BLaER1 (cell line): ENCODE results near the gene GSN.
A peak's percentile ranks its signal among the peaks of the same experiment; 100 is the strongest.

Experiments used
- H3K27ac ChIP-seq: shearing (Covaris generic); formaldehyde crosslinking; 2 replicates; pipeline ENCODE4 v1.8.1; 2022
- H3K27me3 ChIP-seq: shearing (Covaris generic); formaldehyde crosslinking; 2 replicates; pipeline ENCODE4 v1.8.1; 2022
- H3K36me3 ChIP-seq: shearing (Covaris generic); formaldehyde crosslinking; 2 replicates; pipeline ENCODE4 v1.8.1; 2022
- H3K4me1 ChIP-seq: shearing (Covaris generic); formaldehyde crosslinking; 2 replicates; pipeline ENCODE4 v1.8.1; 2022
- H3K4me2 ChIP-seq: shearing (Covaris generic); formaldehyde crosslinking; 2 replicates; pipeline ENCODE4 v1.8.1; 2022
- H3K4me3 ChIP-seq: shearing (Covaris generic); formaldehyde crosslinking; 2 replicates; pipeline ENCODE4 v1.8.1; 2022
- H3K9ac ChIP-seq: shearing (Covaris generic); formaldehyde crosslinking; 2 replicates; pipeline ENCODE4 v1.8.1; 2022
- H3K9me3 ChIP-seq: shearing (Covaris generic); formaldehyde crosslinking; 2 replicates; pipeline ENCODE4 v1.8.1; 2022
- H4K20me1 ChIP-seq: shearing (Covaris generic); formaldehyde crosslinking; 2 replicates; pipeline ENCODE4 v1.8.1; 2022
- Cebpa-rat ChIP-seq: shearing (Covaris generic); IDR thresholded peaks from 2 replicates; pipeline ENCODE4 v1.8.1; 2022

The GSN gene

GRCh38 chr9:121326901-121327613, 59.1 kb downstream of the GSN start:
- TF ChIP-seq Cebpa-rat: no peak
- Histone ChIP-seq H3K9me3 (no peaks in the 10 kb centered on the region), H3K27me3 (no peaks in the 10 kb centered on the region), H3K4me2 (no peak overlapping the region), H4K20me1 (no peaks in the 10 kb centered on the region), H3K4me1 (no peaks in the 10 kb centered on the region), H3K4me3 (no peak overlapping the region), H3K9ac (no peak overlapping the region), H3K27ac (no peak overlapping the region), H3K36me3 (peaks cover 98% of the 10 kb centered on the region)

- Histone ChIP-seq H3K9me3 (no peaks in the 10 kb centered on the region), H3K9ac (no peak overlapping the region), H4K20me1 (no peaks in the 10 kb centered on the region), H3K4me2 (no peak overlapping the region), H3K27ac (no peak overlapping the region), H3K4me1 (peaks cover 4% of the 10 kb centered on the region; the same call in 1 of the 2 replicates), H3K4me3 (no peak overlapping the region), H3K27me3 (no peaks in the 10 kb centered on the region), H3K36me3 (peaks cover 96% of the 10 kb centered on the region)
- no peak for TF ChIP-seq Cebpa-rat
These were observed 60.5 kb downstream of the GSN start for GRCh38 chr9:121328476-121328875.

GRCh38 chr9:121328876-121329681, 61.1 kb downstream of the GSN start:
- Histone ChIP-seq H3K27me3 (no peaks in the 10 kb centered on the region), H3K4me1 (peaks cover 10% of the 10 kb centered on the region), H3K36me3 (peaks cover 90% of the 10 kb centered on the region), H4K20me1 (0 out of 2 replicates have a peak, but pooled peaks cover 3% of the 10 kb centered on the region), H3K27ac (no peak overlapping the region), H3K9me3 (no peaks in the 10 kb centered on the region), H3K4me3 (no peak overlapping the region), H3K4me2 (no peak overlapping the region), H3K9ac (no peak overlapping the region)
- no peak for TF ChIP-seq Cebpa-rat

- TF ChIP-seq Cebpa-rat: no peak
- Histone ChIP-seq H3K9me3 (no peaks in the 10 kb centered on the region), H3K36me3 (peaks cover 66% of the 10 kb centered on the region), H3K27me3 (no peaks in the 10 kb centered on the region), H3K27ac (no peak overlapping the region), H3K4me3 (no peak overlapping the region), H3K4me1 (peaks cover 34% of the 10 kb centered on the region), H3K4me2 (no peak overlapping the region), H4K20me1 (0 out of 2 replicates have a peak, but pooled peaks cover 9% of the 10 kb centered on the region), H3K9ac (no peak overlapping the region)
These were observed 63.6 kb downstream of the GSN start for GRCh38 chr9:121331549-121331948.

- H3K27ac ChIP-seq: no peak overlapping the region
- peaks cover 40% of the 10 kb centered on the region for H3K4me1 ChIP-seq
- no peak overlapping the region for H3K4me2 ChIP-seq
- peaks cover 60% of the 10 kb centered on the region for H3K36me3 ChIP-seq
- H3K9ac ChIP-seq: no peak overlapping the region
- no peak for TF ChIP-seq Cebpa-rat
- H3K4me3 ChIP-seq: no peak overlapping the region
- H4K20me1 ChIP-seq: 0 out of 2 replicates have a peak, but pooled peaks cover 9% of the 10 kb centered on the region
- H3K9me3 ChIP-seq: no peaks in the 10 kb centered on the region
- H3K27me3 ChIP-seq: no peaks in the 10 kb centered on the region
These were observed 64.2 kb downstream of the GSN start for GRCh38 chr9:121331992-121332685.

- peaks cover 39% of the 10 kb centered on the region for H3K36me3 ChIP-seq
- 0 out of 2 replicates have a peak, but pooled peaks cover 9% of the 10 kb centered on the region for H4K20me1 ChIP-seq
- H3K4me1 ChIP-seq: peaks cover 40% of the 10 kb centered on the region
- no peaks in the 10 kb centered on the region for H3K27me3 ChIP-seq
- no peak overlapping the region for H3K9ac ChIP-seq
- no peaks in the 10 kb centered on the region for H3K9me3 ChIP-seq
- peak overlapping the region; percentile 53 for H3K4me2 ChIP-seq
- TF ChIP-seq Cebpa-rat: no peak
- no peak overlapping the region for H3K4me3 ChIP-seq
- H3K27ac ChIP-seq: no peak overlapping the region
These were observed 66.2 kb downstream of the GSN start for GRCh38 chr9:121333950-121334773.

GRCh38 chr9:121336665-121337064, 68.7 kb downstream of the GSN start:
- H3K4me2 ChIP-seq: peak overlapping the region; percentile 20; the same call in 1 of the 2 replicates
- 0 out of 2 replicates have a peak, but pooled peaks cover 9% of the 10 kb centered on the region for H4K20me1 ChIP-seq
- H3K4me3 ChIP-seq: no peak overlapping the region
- no peaks in the 10 kb centered on the region for H3K9me3 ChIP-seq
- H3K9ac ChIP-seq: no peak overlapping the region
- H3K27ac ChIP-seq: no peak overlapping the region
- peaks cover 40% of the 10 kb centered on the region for H3K4me1 ChIP-seq
- peaks cover 14% of the 10 kb centered on the region for H3K36me3 ChIP-seq
- H3K27me3 ChIP-seq: no peaks in the 10 kb centered on the region
- no peak for TF ChIP-seq Cebpa-rat

DNA sequence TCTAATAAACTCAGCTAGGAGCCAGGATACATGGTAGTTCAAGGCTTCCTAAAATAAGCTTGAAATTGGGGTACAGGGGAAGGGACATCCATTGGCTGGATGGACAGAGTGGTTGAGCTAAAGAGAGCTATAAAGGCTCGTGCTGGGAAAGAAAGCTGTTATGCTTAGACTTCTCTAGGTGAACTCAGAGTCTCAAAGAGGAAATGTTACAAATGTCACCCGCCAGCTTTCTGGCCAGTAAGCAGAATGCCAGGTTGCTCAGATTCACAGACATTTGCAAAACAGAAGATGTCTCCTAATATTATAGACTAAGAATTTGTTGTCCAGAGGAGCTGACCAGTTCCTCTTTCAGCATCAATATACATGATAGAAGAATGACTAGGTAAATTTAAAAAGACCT, 71.5 kb downstream of the GSN start:
- no peak overlapping the region for H3K4me3 ChIP-seq
- no peak overlapping the region for H3K9ac ChIP-seq
- H3K9me3 ChIP-seq: no peaks in the 10 kb centered on the region
- no peaks in the 10 kb centered on the region for H3K27me3 ChIP-seq
- H3K36me3 ChIP-seq: no peaks in the 10 kb centered on the region
- H3K4me2 ChIP-seq: no peak overlapping the region
- no peak overlapping the region for H3K27ac ChIP-seq
- H4K20me1 ChIP-seq: 0 out of 2 replicates have a peak, but pooled peaks cover 3% of the 10 kb centered on the region
- no peak for TF ChIP-seq Cebpa-rat
- peaks cover 27% of the 10 kb centered on the region for H3K4me1 ChIP-seq
